HG03135 (cell line): ENCODE measurements around the gene NUDCD3.

Experiments used
- ATAC-seq: cut with Tn5 transposase; IDR thresholded peaks from one replicate; pipeline ENCODE4 v1.9.1; 2021; ENCODE audit warnings: mild to moderate bottlenecking, moderate library complexity; ENCODE audit not compliant: unreplicated experiment

The NUDCD3 gene

GRCh38 chr7:44386139-44386913 lies 104.1 kb downstream of the NUDCD3 start:
- ATAC-seq: no peak

GRCh38 chr7:44385434-44386138 lies 104.9 kb downstream of the NUDCD3 start:
- no peak for ATAC-seq

GRCh38 chr7:44384586-44385433 lies 105.6 kb downstream of the NUDCD3 start:
- no peak for ATAC-seq

GRCh38 chr7:44383566-44383965 lies 106.9 kb downstream of the NUDCD3 start:
- ATAC-seq: no peak

GRCh38 chr7:44382459-44383265 lies 107.8 kb downstream of the NUDCD3 start:
- ATAC-seq: no peak

- no peak for ATAC-seq
These were observed 108.8 kb downstream of the NUDCD3 start for GRCh38 chr7:44381494-44382220.

GRCh38 chr7:44380831-44381493 lies 109.5 kb downstream of the NUDCD3 start:
- ATAC-seq: no peak

- ATAC-seq: no peak
These were observed 110.1 kb downstream of the NUDCD3 start for GRCh38 chr7:44380189-44380830.

- no peak for ATAC-seq
These were observed 110.9 kb downstream of the NUDCD3 start for GRCh38 chr7:44379366-44380188.

- no peak for ATAC-seq
These were observed 111.7 kb downstream of the NUDCD3 start for GRCh38 chr7:44378744-44379143.

GRCh38 chr7:44377681-44378421 lies 112.6 kb downstream of the NUDCD3 start:
- peak; percentile 82 for ATAC-seq

GRCh38 chr7:44377134-44377463 lies 113.4 kb downstream of the NUDCD3 start:
- ATAC-seq: no peak

GRCh38 chr7:44376429-44377133 lies 113.9 kb downstream of the NUDCD3 start:
- ATAC-seq: no peak

- no peak for ATAC-seq
These were observed 114.5 kb downstream of the NUDCD3 start for GRCh38 chr7:44375926-44376342.

GRCh38 chr7:44375236-44375699 lies 115.2 kb downstream of the NUDCD3 start:
- no peak for ATAC-seq

- no peak for ATAC-seq
These were observed 116.3 kb downstream of the NUDCD3 start for GRCh38 chr7:44374007-44374763.
